SK-N-MC (cell line): ENCODE results near the gene MYLK3.

Source experiments
- EZH2 ChIP-seq: fragments of 200-600 bp; sonication (generic); IDR thresholded peaks from one replicate; pipeline ENCODE4 v1.6.1; 2017; ENCODE audit warnings: antibody characterized with exemption
- POLR2AphosphoS5 ChIP-seq: IDR thresholded peaks from 2 replicates; pipeline ENCODE4 v1.6.1; 2012; ENCODE audit warnings: mild to moderate bottlenecking, low read depth, low read length, borderline replicate concordance

DNA sequence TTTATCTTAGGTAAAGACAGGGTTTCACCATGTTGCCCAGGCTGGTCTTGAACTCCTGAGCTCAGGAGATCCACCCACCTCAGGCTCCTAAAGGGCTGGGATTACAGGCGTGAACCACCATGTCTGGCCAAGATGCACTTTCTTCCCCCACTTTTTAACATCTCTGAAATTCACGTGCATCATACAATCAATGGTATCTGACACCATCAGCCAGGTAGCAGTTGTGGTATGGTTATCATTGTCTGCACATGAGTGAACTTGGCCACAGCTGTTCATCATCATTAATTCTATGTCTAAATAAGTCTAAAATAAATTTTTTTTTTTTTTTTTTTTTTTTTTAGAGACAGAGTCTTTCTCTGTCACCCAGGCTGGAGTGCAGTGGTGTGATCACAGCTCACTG is 34.2 kb upstream of the MYLK3 start:
- no peak for TF ChIP-seq POLR2AphosphoS5
- no peak for TF ChIP-seq EZH2
